GM12801 (cell line): ENCODE measurements around the gene HTATSF1.

Source experiments
- TF ChIP-seq, protein P1 (sequence below): IDR thresholded peaks from one replicate; pipeline ENCODE4 v1.5.1; 2011; ENCODE audit warnings: control low read depth; ENCODE audit not compliant: insufficient read length; ENCODE audit errors: extremely low read depth

HTATSF1 gene

DNA sequence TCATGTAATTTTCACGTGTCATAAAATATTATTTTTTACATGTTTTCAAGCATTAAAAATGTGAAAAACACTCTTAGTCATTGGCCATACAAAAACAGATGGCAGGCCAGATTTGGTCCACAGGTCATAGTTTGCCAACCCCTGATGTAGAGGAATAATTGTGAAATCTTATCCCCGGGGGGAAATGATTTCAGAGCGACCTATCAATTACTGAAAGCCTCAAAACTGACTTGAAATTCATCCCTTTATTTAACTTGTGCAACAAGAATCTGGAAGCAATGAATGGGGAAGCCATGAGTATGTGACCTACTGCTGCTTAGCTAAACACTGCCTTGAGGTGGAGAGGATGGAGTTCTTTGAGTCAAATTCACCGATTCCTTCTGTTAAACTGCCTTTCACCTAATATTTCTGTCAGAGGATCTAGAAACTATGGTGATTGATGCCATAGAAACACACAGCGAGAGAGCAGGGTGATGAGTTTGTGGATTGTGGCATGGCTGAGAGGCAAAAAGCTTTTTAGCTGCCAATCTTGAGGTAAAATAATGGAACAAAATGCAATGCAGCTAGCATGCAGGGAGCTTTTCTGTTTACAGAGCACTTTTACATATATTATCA is 40.0 kb upstream of the HTATSF1 start:
- TF ChIP-seq, protein P1, sequence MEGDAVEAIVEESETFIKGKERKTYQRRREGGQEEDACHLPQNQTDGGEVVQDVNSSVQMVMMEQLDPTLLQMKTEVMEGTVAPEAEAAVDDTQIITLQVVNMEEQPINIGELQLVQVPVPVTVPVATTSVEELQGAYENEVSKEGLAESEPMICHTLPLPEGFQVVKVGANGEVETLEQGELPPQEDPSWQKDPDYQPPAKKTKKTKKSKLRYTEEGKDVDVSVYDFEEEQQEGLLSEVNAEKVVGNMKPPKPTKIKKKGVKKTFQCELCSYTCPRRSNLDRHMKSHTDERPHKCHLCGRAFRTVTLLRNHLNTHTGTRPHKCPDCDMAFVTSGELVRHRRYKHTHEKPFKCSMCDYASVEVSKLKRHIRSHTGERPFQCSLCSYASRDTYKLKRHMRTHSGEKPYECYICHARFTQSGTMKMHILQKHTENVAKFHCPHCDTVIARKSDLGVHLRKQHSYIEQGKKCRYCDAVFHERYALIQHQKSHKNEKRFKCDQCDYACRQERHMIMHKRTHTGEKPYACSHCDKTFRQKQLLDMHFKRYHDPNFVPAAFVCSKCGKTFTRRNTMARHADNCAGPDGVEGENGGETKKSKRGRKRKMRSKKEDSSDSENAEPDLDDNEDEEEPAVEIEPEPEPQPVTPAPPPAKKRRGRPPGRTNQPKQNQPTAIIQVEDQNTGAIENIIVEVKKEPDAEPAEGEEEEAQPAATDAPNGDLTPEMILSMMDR = no peak

DNA sequence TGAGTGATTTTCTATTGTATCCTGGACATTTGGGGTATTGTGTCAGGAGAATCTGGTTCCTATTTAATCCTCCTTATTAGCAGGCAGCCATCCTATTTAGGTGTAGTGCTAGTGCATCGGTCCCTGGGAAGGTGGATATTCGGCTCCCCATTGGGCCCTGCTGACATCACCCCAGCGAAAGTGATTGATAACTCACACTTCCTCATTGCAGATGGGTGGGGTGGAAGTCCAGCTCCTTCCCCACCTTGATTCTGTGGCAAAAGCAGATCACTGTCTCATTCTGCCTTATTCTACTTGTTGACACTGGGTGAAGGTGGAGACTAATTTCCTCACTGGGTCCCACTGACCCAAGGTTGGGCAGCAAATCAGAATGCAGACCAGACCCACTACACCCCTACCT is 32.8 kb upstream of the HTATSF1 start:
- TF ChIP-seq, protein P1 = no peak

DNA sequence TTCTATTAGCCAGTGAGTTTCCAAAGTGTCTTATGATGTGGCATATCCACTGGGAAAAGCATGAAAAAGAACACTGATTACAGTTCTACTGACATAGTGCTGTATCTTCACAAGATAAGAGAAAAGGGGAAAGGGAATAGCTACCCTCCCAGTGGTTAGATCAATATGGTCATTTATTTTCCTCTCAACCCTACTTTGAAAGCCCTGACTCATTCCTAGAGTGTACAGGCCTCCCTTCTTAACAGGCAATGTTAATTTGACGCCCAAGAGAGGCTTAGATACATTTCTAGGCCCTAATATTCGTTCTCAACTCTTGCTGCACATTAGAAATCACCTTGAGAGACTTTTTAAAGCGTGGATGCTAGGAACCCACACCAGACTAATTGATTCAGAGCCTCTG is 30.1 kb upstream of the HTATSF1 start:
- TF ChIP-seq, protein P1 = no peak

DNA sequence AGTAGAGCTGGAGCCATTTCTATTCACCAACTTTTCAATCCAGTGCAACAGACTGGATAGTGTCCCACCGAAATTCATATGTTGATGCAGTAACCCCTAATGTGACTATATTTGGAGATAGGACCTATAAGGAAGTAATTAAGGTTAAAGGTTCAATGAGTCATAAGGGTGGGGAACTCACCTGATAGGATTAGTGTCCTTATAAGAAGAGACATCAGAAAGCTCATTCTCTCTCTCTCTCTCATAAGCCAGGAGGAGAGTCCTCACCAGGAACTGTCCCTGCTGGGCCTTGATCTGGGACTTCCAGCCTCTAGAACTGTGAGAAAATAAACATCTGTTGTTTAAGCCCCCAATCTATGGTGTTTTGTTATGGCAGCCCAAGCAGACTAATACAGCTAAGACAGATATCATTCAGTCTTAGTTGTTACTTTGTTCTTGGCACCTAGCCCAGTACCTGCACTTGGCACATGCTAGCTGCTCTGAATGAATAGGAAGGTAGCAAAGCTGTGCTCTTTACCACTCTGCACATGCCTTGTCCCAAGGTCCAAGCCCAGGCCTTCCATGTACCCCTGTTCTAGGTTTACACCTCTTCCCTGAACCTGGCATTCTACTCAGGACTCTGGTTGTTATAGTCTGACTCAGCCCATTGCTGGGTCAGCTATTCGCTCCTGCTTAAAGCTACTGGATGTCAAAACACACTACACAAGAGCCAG is 28.8 kb upstream of the HTATSF1 start:
- TF ChIP-seq, protein P1 = no peak

DNA sequence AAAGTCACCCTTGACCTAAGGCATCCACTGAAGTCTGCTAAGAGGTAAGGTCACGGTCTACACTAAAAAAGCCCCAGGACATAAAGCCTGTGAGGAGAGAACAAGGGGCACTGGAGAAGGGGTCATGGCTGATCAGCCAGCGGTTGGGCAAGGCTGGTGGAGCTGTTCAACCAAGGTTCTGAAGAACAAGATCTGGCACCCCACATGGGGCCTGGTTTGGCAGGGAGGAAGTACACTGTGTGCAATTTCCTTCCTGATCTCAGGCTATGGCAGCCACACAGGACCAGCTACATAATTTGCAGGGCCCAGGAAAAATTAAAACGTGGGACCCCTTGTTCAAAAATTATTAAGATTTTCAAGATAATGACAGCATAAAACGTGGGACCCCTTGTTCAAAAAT is 23.7 kb upstream of the HTATSF1 start:
- TF ChIP-seq, protein P1 = no peak

DNA sequence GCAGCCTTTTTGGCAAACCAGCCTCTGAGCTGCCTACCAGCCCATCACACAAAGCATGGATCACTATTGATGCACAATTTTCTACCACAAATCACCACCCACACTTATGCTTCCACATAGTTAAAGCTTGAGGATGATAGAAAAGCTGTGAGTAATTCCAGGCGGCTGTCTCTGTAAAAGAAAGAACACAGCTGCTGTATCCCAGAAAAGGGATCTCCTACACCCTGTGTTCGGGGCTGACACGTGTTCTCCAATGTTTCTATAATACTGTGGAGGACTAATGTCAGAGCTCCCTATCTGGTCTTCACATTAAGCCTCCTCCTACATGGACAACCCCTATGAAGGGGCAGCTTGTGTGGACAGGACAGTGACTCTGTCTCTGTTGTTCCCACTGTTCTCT is 22.2 kb upstream of the HTATSF1 start:
- TF ChIP-seq, protein P1 = no peak

DNA sequence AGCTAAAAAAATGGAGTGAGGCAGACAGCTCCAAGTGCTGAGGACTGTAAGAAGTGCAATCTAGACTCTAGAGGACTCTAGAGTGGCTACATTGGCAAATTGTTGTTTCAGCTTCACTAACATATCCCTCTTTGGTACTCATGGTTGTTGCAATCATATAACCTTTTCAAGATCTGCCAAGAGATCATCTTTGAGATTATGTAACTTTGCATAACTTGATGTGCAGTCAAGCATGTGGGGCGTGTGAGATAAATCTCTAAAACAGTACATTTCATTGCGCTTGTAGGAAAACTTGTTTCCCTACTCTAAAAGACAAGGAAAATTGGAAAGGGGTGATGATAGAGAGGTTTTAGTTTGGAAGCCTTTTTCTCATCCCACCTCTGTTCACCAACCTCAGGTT is 20.9 kb upstream of the HTATSF1 start:
- TF ChIP-seq, protein P1 = no peak
